Neural crest cell (in vitro differentiated cells): Measurements from ENCODE around the gene UNC50. TPM values are rescaled to one million over a fixed set of nuclear protein-coding genes. Genes with fewer than 3 reads are reported as not detected.

Source experiments
- DNase-seq: peaks from one replicate; pipeline ENCODE4 v3.0.0; 2021; ENCODE audit warnings: low read depth, mixed read lengths, low spot score
- H3K27ac Mint-ChIP-seq: one replicate; pipeline ENCODE4 v1.8.0; 2021; ENCODE audit warnings: mild to moderate bottlenecking, mixed read lengths; ENCODE audit not compliant: unreplicated experiment
- H3K27me3 Mint-ChIP-seq: 2 replicates; pipeline ENCODE4 v1.8.0; 2021; ENCODE audit warnings: low read depth, mild to moderate bottlenecking, mixed read lengths
- H3K36me3 Mint-ChIP-seq: 2 replicates; pipeline ENCODE4 v1.8.0; 2021; ENCODE audit warnings: low read depth, mild to moderate bottlenecking, mixed read lengths
- H3K4me1 Mint-ChIP-seq: 2 replicates; pipeline ENCODE4 v1.8.0; 2021; ENCODE audit warnings: mixed read lengths
- H3K4me3 Mint-ChIP-seq: one replicate; pipeline ENCODE4 v1.8.0; 2021; ENCODE audit warnings: mild to moderate bottlenecking, mixed read lengths
- H3K9me3 Mint-ChIP-seq: 2 replicates; pipeline ENCODE4 v1.8.0; 2021; ENCODE audit warnings: mixed read lengths
- CTCF ChIP-seq: fragments of 200-600 bp; sonication (generic); conservative IDR thresholded peaks from 2 replicates; pipeline ENCODE4 v1.5.0; 2021; ENCODE audit warnings: antibody characterized with exemption, mild to moderate bottlenecking
- total RNA-seq: library from RNA; stranded (reverse); gene quantifications from 2 replicates; pipeline ENCODE4 v1.2.1, GENCODE V29; 2021

Gene UNC50
- total RNA-seq, 1 donor from 2014 or later, result 48.3 TPM

- Mint-ChIP-seq H3K9me3 (no peaks in the 10 kb centered on the region), H3K36me3 (no peaks in the 10 kb centered on the region), H3K27me3 (no peaks in the 10 kb centered on the region), H3K27ac (no peak overlapping the region), H3K4me3 (no peak overlapping the region), H3K4me1 (no peaks in the 10 kb centered on the region)
- DNase-seq, result no peak
- no peak for TF ChIP-seq CTCF
Measured at GRCh38 chr2:98637401-98638147, 29.2 kb downstream of the UNC50 start.

GRCh38 chr2:98643496-98644100 lies 35.2 kb downstream of the UNC50 start:
- no peaks in the 10 kb centered on the region for H3K36me3 Mint-ChIP-seq
- no peak for DNase-seq
- H3K4me1 Mint-ChIP-seq, result no peaks in the 10 kb centered on the region
- H3K27ac Mint-ChIP-seq, result no peak overlapping the region
- no peaks in the 10 kb centered on the region for H3K9me3 Mint-ChIP-seq
- H3K27me3 Mint-ChIP-seq, result peaks cover 2% of the 10 kb centered on the region
- no peak for TF ChIP-seq CTCF
- H3K4me3 Mint-ChIP-seq, result no peak overlapping the region

- H3K27me3 Mint-ChIP-seq, result peaks cover 2% of the 10 kb centered on the region
Measured at GRCh38 chr2:98647636-98648035, 39.2 kb downstream of the UNC50 start.

GRCh38 chr2:98648451-98648850 lies 40.1 kb downstream of the UNC50 start:
- DNase-seq, result no peak
- peaks cover 9% of the 10 kb centered on the region for H3K4me1 Mint-ChIP-seq
- H3K4me3 Mint-ChIP-seq, result no peak overlapping the region
- H3K36me3 Mint-ChIP-seq, result no peaks in the 10 kb centered on the region
- peaks cover 2% of the 10 kb centered on the region for H3K27me3 Mint-ChIP-seq
- no peak overlapping the region for H3K27ac Mint-ChIP-seq
- no peaks in the 10 kb centered on the region for H3K9me3 Mint-ChIP-seq
- TF ChIP-seq CTCF, result no peak

More at GRCh38 chr2:98647636-98648035, 39.2 kb downstream of the UNC50 start:
- no peak for DNase-seq
- Mint-ChIP-seq H3K4me3 (no peak overlapping the region), H3K27ac (no peak overlapping the region), H3K36me3 (no peaks in the 10 kb centered on the region), H3K9me3 (no peaks in the 10 kb centered on the region), H3K4me1 (peaks cover 9% of the 10 kb centered on the region)
- TF ChIP-seq CTCF, result no peak

GRCh38 chr2:98649135-98649991 lies 41.0 kb downstream of the UNC50 start:
- H3K4me1 Mint-ChIP-seq, result peaks cover 9% of the 10 kb centered on the region
- peak overlapping the region; percentile 51 for H3K27ac Mint-ChIP-seq
- peak; percentile 99 for TF ChIP-seq CTCF
- peak; percentile 80 for DNase-seq
- H3K9me3 Mint-ChIP-seq, result no peaks in the 10 kb centered on the region
- no peak overlapping the region for H3K4me3 Mint-ChIP-seq
- peaks cover 2% of the 10 kb centered on the region for H3K27me3 Mint-ChIP-seq
- no peaks in the 10 kb centered on the region for H3K36me3 Mint-ChIP-seq
